SK-N-SH treated with all-trans-retinoic acid at 6 μM for 48 hours (cell line): ENCODE data around the gene MLX.

Source experiments
- BACH2 ChIP-seq: fragments of 250-450 bp; sonication (Bioruptor Pico); IDR thresholded peaks from 2 replicates; pipeline ENCODE4 v1.9.0; 2021; ENCODE audit warnings: mild to moderate bottlenecking, borderline replicate concordance
- CSDC2 ChIP-seq: fragments of 250-450 bp; sonication (Bioruptor Pico); IDR thresholded peaks from 2 replicates; pipeline ENCODE4 v1.5.0; 2020; ENCODE audit warnings: mild to moderate bottlenecking, moderate library complexity
- ZNF565 ChIP-seq: fragments of 450-650 bp; formaldehyde crosslinking; conservative IDR thresholded peaks from 2 replicates; pipeline ENCODE4 v1.5.0; 2020; ENCODE audit warnings: low read depth, mild to moderate bottlenecking, moderate library complexity
- TF ChIP-seq, protein P1 (sequence below): fragments of 250-450 bp; sonication (Bioruptor Pico); IDR thresholded peaks from 2 replicates; pipeline ENCODE4 v1.8.0; 2020; ENCODE audit warnings: mild to moderate bottlenecking, moderate library complexity, borderline replicate concordance

GRCh38 chr17:42579794-42580551 is 13.1 kb downstream of the MLX start:
- TF ChIP-seq, protein P1, sequence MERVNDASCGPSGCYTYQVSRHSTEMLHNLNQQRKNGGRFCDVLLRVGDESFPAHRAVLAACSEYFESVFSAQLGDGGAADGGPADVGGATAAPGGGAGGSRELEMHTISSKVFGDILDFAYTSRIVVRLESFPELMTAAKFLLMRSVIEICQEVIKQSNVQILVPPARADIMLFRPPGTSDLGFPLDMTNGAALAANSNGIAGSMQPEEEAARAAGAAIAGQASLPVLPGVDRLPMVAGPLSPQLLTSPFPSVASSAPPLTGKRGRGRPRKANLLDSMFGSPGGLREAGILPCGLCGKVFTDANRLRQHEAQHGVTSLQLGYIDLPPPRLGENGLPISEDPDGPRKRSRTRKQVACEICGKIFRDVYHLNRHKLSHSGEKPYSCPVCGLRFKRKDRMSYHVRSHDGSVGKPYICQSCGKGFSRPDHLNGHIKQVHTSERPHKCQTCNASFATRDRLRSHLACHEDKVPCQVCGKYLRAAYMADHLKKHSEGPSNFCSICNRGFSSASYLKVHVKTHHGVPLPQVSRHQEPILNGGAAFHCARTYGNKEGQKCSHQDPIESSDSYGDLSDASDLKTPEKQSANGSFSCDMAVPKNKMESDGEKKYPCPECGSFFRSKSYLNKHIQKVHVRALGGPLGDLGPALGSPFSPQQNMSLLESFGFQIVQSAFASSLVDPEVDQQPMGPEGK (CRISPR knock-in tag) = no peak
- TF ChIP-seq CSDC2 (CRISPR knock-in tag) (no peak), BACH2 (CRISPR knock-in tag) (no peak), ZNF565 (no peak)
